Neural crest cell (in vitro differentiated cells): ENCODE results near the gene TUBA1C. TPM values are rescaled to one million over a fixed set of nuclear protein-coding genes. Genes with fewer than 3 reads are reported as not detected.
"Not testable (repeated sequence)": the region's sequence is repeated elsewhere in the genome, so short reads cannot be mapped to it uniquely, and the experiment has no call there.

Experiments
- DNase-seq: peaks from one replicate; pipeline ENCODE4 v3.0.0; 2021; ENCODE audit warnings: low read depth, mixed read lengths, low spot score
- H3K27ac Mint-ChIP-seq: one replicate; pipeline ENCODE4 v1.8.0; 2021; ENCODE audit warnings: mild to moderate bottlenecking, mixed read lengths; ENCODE audit not compliant: unreplicated experiment
- H3K27me3 Mint-ChIP-seq: 2 replicates; pipeline ENCODE4 v1.8.0; 2021; ENCODE audit warnings: low read depth, mild to moderate bottlenecking, mixed read lengths
- H3K36me3 Mint-ChIP-seq: 2 replicates; pipeline ENCODE4 v1.8.0; 2021; ENCODE audit warnings: low read depth, mild to moderate bottlenecking, mixed read lengths
- H3K4me1 Mint-ChIP-seq: 2 replicates; pipeline ENCODE4 v1.8.0; 2021; ENCODE audit warnings: mixed read lengths
- H3K4me3 Mint-ChIP-seq: one replicate; pipeline ENCODE4 v1.8.0; 2021; ENCODE audit warnings: mild to moderate bottlenecking, mixed read lengths
- H3K9me3 Mint-ChIP-seq: 2 replicates; pipeline ENCODE4 v1.8.0; 2021; ENCODE audit warnings: mixed read lengths
- total RNA-seq: library from RNA; stranded (reverse); gene quantifications from 2 replicates; pipeline ENCODE4 v1.2.1, GENCODE V29; 2021
- TF ChIP-seq, protein P1 (sequence below): fragments of 200-600 bp; sonication (generic); conservative IDR thresholded peaks from 2 replicates; pipeline ENCODE4 v1.5.0; 2021; ENCODE audit warnings: antibody characterized with exemption, mild to moderate bottlenecking

Gene TUBA1C
- total RNA-seq, 1 donor from 2014 or later: 203 TPM

- Mint-ChIP-seq H3K27ac (no peak overlapping the region), H3K4me1 (peaks cover 5% of the 10 kb centered on the region)
These were observed 20.7 kb upstream of the TUBA1C start for GRCh38 chr12:49244176-49244575.

GRCh38 chr12:49251357-49251756, 13.5 kb upstream of the TUBA1C start:
- Mint-ChIP-seq H3K4me3 (no peak overlapping the region), H3K4me1 (no peaks in the 10 kb centered on the region), H3K27ac (no peak overlapping the region), H3K27me3 (no peaks in the 10 kb centered on the region), H3K36me3 (no peaks in the 10 kb centered on the region), H3K9me3 (no peaks in the 10 kb centered on the region)
- TF ChIP-seq, protein P1, sequence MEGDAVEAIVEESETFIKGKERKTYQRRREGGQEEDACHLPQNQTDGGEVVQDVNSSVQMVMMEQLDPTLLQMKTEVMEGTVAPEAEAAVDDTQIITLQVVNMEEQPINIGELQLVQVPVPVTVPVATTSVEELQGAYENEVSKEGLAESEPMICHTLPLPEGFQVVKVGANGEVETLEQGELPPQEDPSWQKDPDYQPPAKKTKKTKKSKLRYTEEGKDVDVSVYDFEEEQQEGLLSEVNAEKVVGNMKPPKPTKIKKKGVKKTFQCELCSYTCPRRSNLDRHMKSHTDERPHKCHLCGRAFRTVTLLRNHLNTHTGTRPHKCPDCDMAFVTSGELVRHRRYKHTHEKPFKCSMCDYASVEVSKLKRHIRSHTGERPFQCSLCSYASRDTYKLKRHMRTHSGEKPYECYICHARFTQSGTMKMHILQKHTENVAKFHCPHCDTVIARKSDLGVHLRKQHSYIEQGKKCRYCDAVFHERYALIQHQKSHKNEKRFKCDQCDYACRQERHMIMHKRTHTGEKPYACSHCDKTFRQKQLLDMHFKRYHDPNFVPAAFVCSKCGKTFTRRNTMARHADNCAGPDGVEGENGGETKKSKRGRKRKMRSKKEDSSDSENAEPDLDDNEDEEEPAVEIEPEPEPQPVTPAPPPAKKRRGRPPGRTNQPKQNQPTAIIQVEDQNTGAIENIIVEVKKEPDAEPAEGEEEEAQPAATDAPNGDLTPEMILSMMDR: no peak
- no peak for DNase-seq

More at GRCh38 chr12:49244176-49244575, 20.7 kb upstream of the TUBA1C start:
- H3K9me3 Mint-ChIP-seq: no peaks in the 10 kb centered on the region
- no peaks in the 10 kb centered on the region for H3K27me3 Mint-ChIP-seq
- TF ChIP-seq, protein P1: no peak
- no peak overlapping the region for H3K4me3 Mint-ChIP-seq
- DNase-seq: no peak
- H3K36me3 Mint-ChIP-seq: no peaks in the 10 kb centered on the region

DNA sequence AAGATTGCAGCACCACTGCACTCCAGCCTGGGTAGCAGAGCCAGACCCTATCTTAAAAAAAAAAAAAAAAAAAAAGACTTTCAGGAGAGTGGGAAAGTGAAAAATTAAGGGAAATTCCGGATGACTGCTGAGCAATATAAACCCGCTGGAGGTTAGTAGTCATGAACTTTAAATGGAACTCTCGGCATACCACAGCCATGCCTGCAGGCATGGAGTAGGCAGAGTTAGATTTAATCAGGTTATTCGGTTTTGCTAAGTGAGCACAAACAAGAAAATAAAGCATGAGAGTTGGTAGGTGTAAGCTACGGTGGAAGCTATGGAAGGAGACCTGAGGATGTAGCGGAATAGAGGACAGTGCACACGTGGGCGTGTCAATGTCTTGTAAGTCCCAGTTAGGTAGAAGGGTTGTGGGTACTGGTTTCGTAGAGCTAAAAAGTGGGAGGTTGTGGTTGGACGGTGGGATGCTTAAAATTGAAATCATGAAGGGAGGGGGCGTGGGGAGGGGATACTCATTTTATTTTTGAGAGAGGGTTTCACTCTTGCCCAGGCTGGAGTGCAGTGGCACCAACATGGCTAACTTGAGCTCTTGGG, 11.8 kb upstream of the TUBA1C start:
- Mint-ChIP-seq H3K4me1 (no peaks in the 10 kb centered on the region), H3K36me3 (no peaks in the 10 kb centered on the region), H3K4me3 (no peak overlapping the region), H3K27me3 (no peaks in the 10 kb centered on the region), H3K27ac (no peak overlapping the region), H3K9me3 (no peaks in the 10 kb centered on the region)
- no peak for DNase-seq
- TF ChIP-seq, protein P1: no peak

GRCh38 chr12:49255456-49255855, 9.4 kb upstream of the TUBA1C start:
- not testable (repeated sequence) for H3K36me3 Mint-ChIP-seq, H3K4me1 Mint-ChIP-seq, H3K9me3 Mint-ChIP-seq, H3K27me3 Mint-ChIP-seq, DNase-seq, H3K27ac Mint-ChIP-seq, H3K4me3 Mint-ChIP-seq

DNA sequence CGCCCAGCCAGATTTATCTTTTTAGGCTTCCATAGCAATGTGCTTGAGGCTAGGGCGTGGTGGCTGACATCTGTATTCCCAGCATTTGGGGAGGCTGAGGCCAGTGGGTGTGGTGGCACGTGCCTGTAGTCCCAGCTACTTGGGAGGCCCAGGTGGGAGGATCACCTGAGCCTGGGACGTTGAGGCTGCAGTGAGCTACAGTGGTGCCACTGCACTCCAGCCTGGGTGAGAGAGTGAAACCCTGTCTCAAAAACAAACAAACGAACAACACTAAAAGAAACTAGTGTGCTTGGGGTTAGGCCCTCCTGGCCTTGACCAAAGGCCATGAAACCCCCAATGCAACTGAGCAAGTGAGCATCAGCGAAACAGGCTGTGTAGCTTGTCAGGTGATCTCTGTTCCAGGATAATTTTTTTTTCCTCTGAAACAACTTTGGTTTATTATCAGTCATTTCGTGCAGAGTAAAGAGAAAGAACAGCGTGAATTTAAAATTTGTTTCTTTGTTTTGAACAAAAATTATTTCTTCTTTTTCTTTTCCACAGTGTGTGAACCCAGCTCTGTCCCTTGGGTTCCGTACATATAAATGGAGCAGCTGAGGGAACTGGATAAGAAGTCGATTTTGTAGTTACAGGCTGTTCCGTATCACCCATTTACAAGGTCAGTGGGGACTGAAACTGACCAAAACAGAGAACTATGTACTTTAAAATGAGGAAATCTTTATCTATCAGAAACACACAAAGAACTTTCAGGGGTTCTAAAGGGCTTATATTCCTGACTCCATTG, 8.8 kb upstream of the TUBA1C start:
- Mint-ChIP-seq H3K27me3 (peaks cover 2% of the 10 kb centered on the region), H3K4me1 (peaks cover 4% of the 10 kb centered on the region), H3K36me3 (no peaks in the 10 kb centered on the region), H3K4me3 (no peak overlapping the region), H3K9me3 (no peaks in the 10 kb centered on the region), H3K27ac (peak overlapping the region; percentile 27)
- TF ChIP-seq, protein P1: no peak
- DNase-seq: no peak

- not testable (repeated sequence) for DNase-seq, H3K27me3 Mint-ChIP-seq, H3K9me3 Mint-ChIP-seq, H3K4me3 Mint-ChIP-seq, H3K4me1 Mint-ChIP-seq, H3K36me3 Mint-ChIP-seq, H3K27ac Mint-ChIP-seq
These were observed 7.2 kb upstream of the TUBA1C start for GRCh38 chr12:49257508-49258184.
